Measurements from ENCODE around the gene PSMD12. TPM values are rescaled to one million over a fixed set of nuclear protein-coding genes. Genes with fewer than 3 reads are reported as not detected.

PSMD12 gene
- total RNA-seq, 1 experiment from 2014 or later = 192 TPM

- peak overlapping the region; percentile 15 for H3K4me3 ChIP-seq (ENCODE audit: low read depth, low read length, poor library complexity, severe bottlenecking)
- POLR2A ChIA-PET (ENCODE audit: low non-redundant PET) = no interaction called here
- H3K27me3 ChIP-seq (replicated peaks; ENCODE audit: insufficient read depth, low read depth, low read length, poor library complexity) = no peaks in the 10 kb centered on the region
- intact Hi-C loops (cut with micrococcal nuclease; ENCODE audit: unreplicated experiment) = loop anchor here (10.0 kb wide), 1 partner anchor 134 kb away; no protein-coding TSS in a partner anchor
- no peaks in the 10 kb centered on the region for H3K9me3 ChIP-seq (ENCODE audit: low read depth, low read length, poor library complexity, severe bottlenecking)
- no TSS peak for BruUV-seq (replicated peaks)
- CTCF ChIA-PET = no interaction called here
- peaks cover 88% of the 10 kb centered on the region for H3K4me1 ChIP-seq (ENCODE audit: insufficient read depth, low read length, poor library complexity, severe bottlenecking)
- DNase-seq (ENCODE audit: low spot score) = peak; percentile 78
- H3K27ac ChIP-seq (ENCODE audit: low read depth, low read length, poor library complexity, severe bottlenecking) = peak overlapping the region; percentile 84
- TF ChIP-seq EZH2 (IDR thresholded peaks at IDR 0.05; ENCODE audit: borderline replicate concordance, low read depth, low read length, poor library complexity, severe bottlenecking) = no peak
- no peak for TF ChIP-seq CTCF (conservative IDR thresholded peaks at IDR 0.05; ENCODE audit: low read depth, low read length)
- peaks cover 41% of the 10 kb centered on the region for H3K36me3 ChIP-seq (ENCODE audit: insufficient read depth, low read length, poor library complexity, severe bottlenecking)
These were observed 7.8 kb downstream of the PSMD12 start for GRCh38 chr17:67358612-67359011.

GRCh38 chr17:67353929-67354574 lies 12.3 kb downstream of the PSMD12 start:
- peaks cover 70% of the 10 kb centered on the region for H3K4me1 ChIP-seq (ENCODE audit: insufficient read depth, low read length, poor library complexity, severe bottlenecking)
- no TSS peak for BruUV-seq (replicated peaks)
- H3K4me3 ChIP-seq (ENCODE audit: low read depth, low read length, poor library complexity, severe bottlenecking) = peak overlapping the region; percentile 5
- H3K27me3 ChIP-seq (replicated peaks; ENCODE audit: insufficient read depth, low read depth, low read length, poor library complexity) = no peaks in the 10 kb centered on the region
- H3K27ac ChIP-seq (ENCODE audit: low read depth, low read length, poor library complexity, severe bottlenecking) = peak overlapping the region; percentile 84
- CTCF ChIA-PET = interaction anchor here (0.6 kb wide), 1 partner anchor 105 kb away, joined by 3 read pairs; no protein-coding TSS in a partner anchor
- DNase-seq (ENCODE audit: low spot score) = peak; percentile 52
- H3K9me3 ChIP-seq (ENCODE audit: low read depth, low read length, poor library complexity, severe bottlenecking) = no peaks in the 10 kb centered on the region
- no peak for TF ChIP-seq CTCF (conservative IDR thresholded peaks at IDR 0.05; ENCODE audit: low read depth, low read length)
- no peak for TF ChIP-seq EZH2 (IDR thresholded peaks at IDR 0.05; ENCODE audit: borderline replicate concordance, low read depth, low read length, poor library complexity, severe bottlenecking)
- intact Hi-C loops (cut with micrococcal nuclease; ENCODE audit: unreplicated experiment) = loop anchor here (10.0 kb wide), 1 partner anchor 129 kb away; no protein-coding TSS in a partner anchor
- H3K36me3 ChIP-seq (ENCODE audit: insufficient read depth, low read length, poor library complexity, severe bottlenecking) = peaks cover 60% of the 10 kb centered on the region
- POLR2A ChIA-PET (ENCODE audit: low non-redundant PET) = interaction anchor here (0.6 kb wide), 1 partner anchor 630 kb away, joined by 7 read pairs; no protein-coding TSS in a partner anchor

GRCh38 chr17:67353161-67353560 lies 13.2 kb downstream of the PSMD12 start:
- CTCF ChIA-PET = interaction anchor here (0.6 to 0.8 kb wide), 2 partner anchors 21 to 131 kb away, joined by 3 to 14 read pairs; no protein-coding TSS in a partner anchor
- no peaks in the 10 kb centered on the region for H3K9me3 ChIP-seq (ENCODE audit: low read depth, low read length, poor library complexity, severe bottlenecking)
- intact Hi-C loops (cut with micrococcal nuclease; ENCODE audit: unreplicated experiment) = loop anchor here (10.0 kb wide), 1 partner anchor 128 kb away; no protein-coding TSS in a partner anchor
- no peaks in the 10 kb centered on the region for H3K27me3 ChIP-seq (replicated peaks; ENCODE audit: insufficient read depth, low read depth, low read length, poor library complexity)
- DNase-seq (ENCODE audit: low spot score) = peak; percentile 96
- peak overlapping the region; percentile 84 for H3K27ac ChIP-seq (ENCODE audit: low read depth, low read length, poor library complexity, severe bottlenecking)
- BruUV-seq (replicated peaks) = no TSS peak
- H3K36me3 ChIP-seq (ENCODE audit: insufficient read depth, low read length, poor library complexity, severe bottlenecking) = peaks cover 69% of the 10 kb centered on the region
- POLR2A ChIA-PET (ENCODE audit: low non-redundant PET) = no interaction called here
- TF ChIP-seq EZH2 (IDR thresholded peaks at IDR 0.05; ENCODE audit: borderline replicate concordance, low read depth, low read length, poor library complexity, severe bottlenecking) = no peak
- TF ChIP-seq CTCF (conservative IDR thresholded peaks at IDR 0.05; ENCODE audit: low read depth, low read length) = no peak
- H3K4me1 ChIP-seq (ENCODE audit: insufficient read depth, low read length, poor library complexity, severe bottlenecking) = peaks cover 61% of the 10 kb centered on the region
- peak overlapping the region; percentile 5 for H3K4me3 ChIP-seq (ENCODE audit: low read depth, low read length, poor library complexity, severe bottlenecking)

Data from A673 (cell line).